H1 (cell line): Measurements from ENCODE around the gene INTS1. TPM values are rescaled to one million over a fixed set of nuclear protein-coding genes. Genes with fewer than 3 reads are reported as not detected.

Experiments
- CTCF ChIA-PET: fragments of 300-600 bp; sonication (Branson Sonifier 250); formaldehyde crosslinking; loops from one replicate; lab custom pipeline; 2021; ENCODE audit not compliant: partially characterized antibody; lab: Charles Lee
- POLR2A ChIA-PET: fragments of 300-600 bp; sonication (Branson Sonifier 250); formaldehyde crosslinking; loops from one replicate; lab custom pipeline; 2021; ENCODE audit warnings: inconsistent platforms; ENCODE audit not compliant: partially characterized antibody; lab: Charles Lee
- DNase-seq, 2 experiments: peaks; one replicate each; pipeline versions ENCODE4 v3.0.0 to v3.0.0-alpha.2; 2010 to 2022; ENCODE audit warnings: low spot score in 2 of 2, low read depth in 1 of 2, mixed read lengths in 1 of 2
- FAIRE-seq: peaks from 2 replicates; lab custom pipeline; 2011; peaks lifted over from hg19 to GRCh38; lab: Jason Lieb, UNC
- H2AFZ ChIP-seq: 2 replicates; pipeline ENCODE4 v1.8.1; 2012; ENCODE audit warnings: low read length, inconsistent platforms
- H2AK5ac ChIP-seq: 2 replicates; pipeline ENCODE4 v1.6.1; 2013; ENCODE audit warnings: low read depth, low read length
- H2BK120ac ChIP-seq: replicated peaks from 2 replicates; pipeline ENCODE3; 2013; ENCODE audit warnings: low read depth, low read length, inconsistent platforms
- H2BK12ac ChIP-seq: 2 replicates; pipeline ENCODE4 v1.6.1; 2013; ENCODE audit warnings: low read depth, low read length
- H2BK15ac ChIP-seq: 2 replicates; pipeline ENCODE4 v1.6.1; 2013; ENCODE audit warnings: low read length
- H2BK20ac ChIP-seq: 2 replicates; pipeline ENCODE4 v1.6.1; 2013; ENCODE audit warnings: low read length
- H2BK5ac ChIP-seq: 2 replicates; pipeline ENCODE4 v1.6.1; 2013; ENCODE audit warnings: low read depth, low read length
- H3K14ac ChIP-seq: 2 replicates; pipeline ENCODE4 v1.6.1; 2013; ENCODE audit warnings: inconsistent platforms; ENCODE audit not compliant: insufficient read length
- H3K18ac ChIP-seq: 2 replicates; pipeline ENCODE4 v1.6.1; 2013; ENCODE audit warnings: low read length; ENCODE audit errors: extremely low read depth
- H3K23ac ChIP-seq: 2 replicates; pipeline ENCODE4 v1.6.1; 2013; ENCODE audit warnings: inconsistent platforms; ENCODE audit not compliant: insufficient read length
- H3K23me2 ChIP-seq: 2 replicates; pipeline ENCODE4 v1.6.1; 2013; ENCODE audit warnings: low read depth, low read length
- H3K27ac ChIP-seq: 2 replicates; pipeline ENCODE4 v1.6.1; 2011; ENCODE audit warnings: low read depth, low read length, inconsistent platforms
- H3K27me3 ChIP-seq, 4 experiments: replicated peaks in 1 of 4; 1 replicate in 1 of 4; 2 replicates in 3 of 4; pipeline versions ENCODE4 v1.6.1 to v1.8.1; 2011 to 2013; ENCODE audit warnings: low read length in 3 of 4, mild to moderate bottlenecking in 3 of 4, inconsistent platforms in 2 of 4, mixed read lengths in 2 of 4, moderate library complexity in 1 of 4; ENCODE audit not compliant: control insufficient read depth in 3 of 4, insufficient read depth in 3 of 4; ENCODE audit errors: extremely low read depth in 1 of 4
- H3K36me3 ChIP-seq, 4 experiments: 2 replicates each; pipeline versions ENCODE4 v1.6.1 to v1.8.1; 2011 to 2013; ENCODE audit warnings: mild to moderate bottlenecking in 4 of 4, low read length in 3 of 4, moderate library complexity in 2 of 4, control low read depth in 1 of 4, inconsistent platforms in 1 of 4; ENCODE audit not compliant: insufficient read depth in 4 of 4, control insufficient read depth in 2 of 4
- H3K4ac ChIP-seq: replicated peaks from 2 replicates; pipeline ENCODE3; 2013; ENCODE audit warnings: low read length, low read depth, mixed read lengths, inconsistent platforms; ENCODE audit not compliant: insufficient read length
- H3K4me1 ChIP-seq, 4 experiments: replicated peaks in 1 of 4; 1 replicate in 1 of 4; 2 replicates in 3 of 4; pipeline versions ENCODE4 v1.6.1 to v1.8.1; 2011 to 2013; ENCODE audit warnings: low read length in 3 of 4, inconsistent platforms in 2 of 4, mixed read lengths in 1 of 4; ENCODE audit not compliant: insufficient read depth in 4 of 4, control insufficient read depth in 3 of 4
- H3K4me2 ChIP-seq, 2 experiments: 2 replicates each; pipeline versions ENCODE4 v1.6.1 to v1.8.1; 2011 to 2013; ENCODE audit warnings: low read depth in 2 of 2, low read length in 2 of 2, control low read depth in 1 of 2, inconsistent platforms in 1 of 2, mild to moderate bottlenecking in 1 of 2; ENCODE audit not compliant: insufficient read depth in 1 of 2
- H3K4me3 ChIP-seq, 4 experiments: fragments of 200-600, 300-600 bp in 1 of 4; sonication (generic), shearing (Covaris generic), sonication (Bioruptor Twin) in 1 of 4; 2 replicates each; pipeline versions ENCODE4 v1.5.1 to v1.8.1; 2011 to 2016; ENCODE audit warnings: low read length in 4 of 4, low read depth in 3 of 4, control low read depth in 2 of 4, inconsistent platforms in 2 of 4, mild to moderate bottlenecking in 2 of 4, mixed read lengths in 1 of 4, moderate library complexity in 1 of 4; ENCODE audit not compliant: insufficient read depth in 2 of 4; ENCODE audit errors: extremely low read depth in 1 of 4
- H3K56ac ChIP-seq: replicated peaks from 2 replicates; pipeline ENCODE3; 2013; ENCODE audit warnings: low read depth, mild to moderate bottlenecking, mixed read lengths, low read length, inconsistent platforms; ENCODE audit not compliant: insufficient read length
- H3K79me1 ChIP-seq: 2 replicates; pipeline ENCODE4 v1.6.1; 2013; ENCODE audit warnings: low read depth, low read length, control low read depth
- H3K79me2 ChIP-seq, 2 experiments: 2 replicates each; pipeline versions ENCODE4 v1.6.1 to v1.8.1; 2012 to 2013; ENCODE audit warnings: low read length in 2 of 2, mild to moderate bottlenecking in 2 of 2, inconsistent platforms in 1 of 2; ENCODE audit not compliant: insufficient read depth in 2 of 2, control insufficient read depth in 1 of 2
- H3K9ac ChIP-seq, 4 experiments: replicated peaks in 1 of 4; 1 replicate in 1 of 4; 2 replicates in 3 of 4; pipeline versions ENCODE4 v1.6.1 to v1.8.1; 2011 to 2013; ENCODE audit warnings: low read depth in 3 of 4, low read length in 3 of 4, control low read depth in 2 of 4, mild to moderate bottlenecking in 2 of 4, moderate library complexity in 2 of 4, inconsistent platforms in 1 of 4; ENCODE audit errors: extremely low read depth in 1 of 4
- H3K9me3 ChIP-seq, 2 experiments: 2 replicates each; pipeline versions ENCODE4 v1.6.1 to v1.8.1; 2012 to 2013; ENCODE audit warnings: mild to moderate bottlenecking in 2 of 2, moderate library complexity in 2 of 2, control low read depth in 1 of 2, inconsistent platforms in 1 of 2, low read depth in 1 of 2, low read length in 1 of 2, mixed read lengths in 1 of 2; ENCODE audit not compliant: insufficient read depth in 2 of 2
- H4K20me1 ChIP-seq, 2 experiments: replicated peaks in 1 of 2; 2 replicates each; pipeline versions ENCODE3 to v1.8.1; 2011 to 2013; ENCODE audit warnings: inconsistent platforms in 2 of 2, low read length in 2 of 2, mild to moderate bottlenecking in 1 of 2; ENCODE audit not compliant: insufficient read depth in 2 of 2, control insufficient read depth in 1 of 2
- H4K5ac ChIP-seq: 2 replicates; pipeline ENCODE4 v1.6.1; 2013; ENCODE audit warnings: low read length, low read depth, mixed read lengths, inconsistent platforms; ENCODE audit not compliant: insufficient read length
- H4K8ac ChIP-seq: 2 replicates; pipeline ENCODE4 v1.8.0; 2013; ENCODE audit warnings: mild to moderate bottlenecking, moderate library complexity, low read length, inconsistent platforms; ENCODE audit not compliant: insufficient read depth; ENCODE audit errors: extremely low read depth
- H4K91ac ChIP-seq: replicated peaks from 2 replicates; pipeline ENCODE3; 2013; ENCODE audit warnings: low read length, mixed read lengths, inconsistent platforms; ENCODE audit not compliant: insufficient read length
- ASH2L ChIP-seq: fragments of 200-600, 300-600 bp; sonication (generic); IDR thresholded peaks from one replicate; pipeline ENCODE4 v1.7.1; 2017; ENCODE audit warnings: low read length
- CHD2 ChIP-seq: IDR thresholded peaks from 2 replicates; pipeline ENCODE4 v1.6.1; 2012; ENCODE audit warnings: low read length, improper control_type of control experiment
- EP300 ChIP-seq, 2 experiments: IDR thresholded peaks; 1 replicate in 1 of 2; 2 replicates in 1 of 2; pipeline ENCODE4 v1.6.1; 2011 to 2012; ENCODE audit warnings: low read depth in 2 of 2, low read length in 2 of 2, mild to moderate bottlenecking in 2 of 2, borderline replicate concordance in 1 of 2, inconsistent platforms in 1 of 2, moderate library complexity in 1 of 2
- GTF2F1 ChIP-seq: IDR thresholded peaks from 2 replicates; pipeline ENCODE4 v1.6.1; 2012; ENCODE audit warnings: low read depth, low read length, improper control_type of control experiment, borderline replicate concordance
- HDAC6 ChIP-seq: IDR thresholded peaks from one replicate; pipeline ENCODE4 v1.7.1; 2012; ENCODE audit warnings: low read depth, mild to moderate bottlenecking, inconsistent platforms, low read length, moderate library complexity
- WGBS, 2 experiments: shearing (Covaris generic) in 1 of 2; methylation state at CpG; one replicate each; pipeline versions ENCODE4 v1.1.6 to v1.1.7; 2013 to 2015; ENCODE audit warnings: low lambda C conversion rate in 2 of 2, mixed read lengths in 2 of 2, inconsistent platforms in 1 of 2, low coverage in 1 of 2, missing lambda C conversion rate in 1 of 2; ENCODE audit not compliant: insufficient replicate concordance in 2 of 2, insufficient coverage in 1 of 2, insufficient read length in 1 of 2; ENCODE audit errors: extremely low coverage in 1 of 2, missing lambda C conversion rate in 1 of 2; 5-methylcytosine and 5-hydroxymethylcytosine counted together
- polyA plus RNA-seq, 7 experiments: library from polyadenylated mRNA; depleted of rRNA in 3 of 7; stranded (reverse) in 5 of 7; unstranded in 2 of 7; fragments of >200 nt in 5 of 7; fragments of 200-250 nt in 2 of 7; gene quantifications; 1 replicate in 5 of 7; 2 replicates in 1 of 7; 4 replicates in 1 of 7; pipeline versions ENCODE4 v1.2.1 to v1.2.3, GENCODE V29; 2011 to 2013; ENCODE audit warnings: missing spikeins in 2 of 7, mixed read lengths in 2 of 7
- total RNA-seq: library from RNA; stranded (reverse); fragmentation: NEBNext Ultra II Directional; extraction: Animal tissue kit (Norgen Biotek cat#: 25700); gene quantifications from 2 replicates; pipeline ENCODE4 v1.2.1, GENCODE V29; 2021
- TF ChIP-seq, protein P1 (sequence below): IDR thresholded peaks from 2 replicates; pipeline ENCODE4 v1.6.1; 2012; ENCODE audit warnings: inconsistent platforms

Gene INTS1
- total and polyA plus RNA-seq, 2 of the 8 experiments (the other 6 are each of a cell fraction or from before 2014, with no cell fraction given): 76.9 to 104 TPM

DNA sequence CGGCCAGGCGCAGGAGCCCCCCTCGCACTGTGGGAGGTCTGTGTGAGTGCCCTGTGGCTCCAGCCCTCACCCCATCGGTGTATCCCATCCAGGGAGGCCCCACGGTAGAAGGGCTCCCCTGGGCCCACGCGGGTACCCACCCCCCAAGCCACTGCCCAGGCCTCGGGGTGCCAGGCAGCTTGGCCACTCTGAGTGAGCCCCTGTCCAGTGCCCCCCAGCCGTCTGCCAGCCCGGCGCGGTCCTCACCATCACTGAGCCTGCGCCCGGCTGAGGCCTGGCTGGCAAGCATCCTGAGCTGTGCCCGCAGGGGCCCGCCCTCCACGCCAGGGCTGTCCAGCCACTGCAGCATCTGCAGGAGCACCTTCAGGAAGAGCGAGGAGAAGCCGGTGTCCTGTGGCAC is 25.7 kb downstream of the INTS1 start:
- FAIRE-seq (no peak), DNase-seq (no peak)
- ChIA-PET POLR2A (interaction anchor here (1.1 to 7.4 kb wide), 4 partner anchors 11 to 22 kb away, joined by 3 to 43 read pairs (median 4); no protein-coding TSS in a partner anchor), CTCF (interaction anchor here (1.2 to 1.5 kb wide), 2 partner anchors 14 to 45 kb away, joined by 3 to 5 read pairs; no protein-coding TSS in a partner anchor)
- Histone ChIP-seq H2BK15ac (no peak overlapping the region), H3K23ac (no peak overlapping the region), H3K79me1 (no peaks in the 10 kb centered on the region; the same call in 1 of the 2 replicates), H3K9ac (no peak overlapping the region), H4K20me1 (peaks cover 0 to 23% of the 10 kb centered on the region in 2 experiments), H3K18ac (no peak overlapping the region), H4K5ac (no peak overlapping the region), H2BK120ac (no peak overlapping the region), H3K79me2 (no peaks in the 10 kb centered on the region), H3K4me1 (no peaks in the 10 kb centered on the region; a peak in 1 of 7 replicates), H2AK5ac (no peak overlapping the region), H3K27ac (no peak overlapping the region), H2AFZ (no peak overlapping the region), H3K4me3 (no peak overlapping the region), H2BK12ac (no peak overlapping the region), H3K4me2 (no peak overlapping the region), H3K14ac (no peak overlapping the region), H3K36me3 (peaks cover 15 to 74% (median 33%) of the 10 kb centered on the region in 4 experiments), H2BK20ac (no peak overlapping the region), H3K4ac (no peak overlapping the region), H3K23me2 (no peaks in the 10 kb centered on the region), H4K8ac (no peak overlapping the region; the same call in 1 of the 2 replicates), H3K56ac (no peak overlapping the region), H4K91ac (no peak overlapping the region), H3K27me3 (no peaks in the 10 kb centered on the region), H2BK5ac (no peak overlapping the region), H3K9me3 (no peaks in the 10 kb centered on the region)
- TF ChIP-seq HDAC6 (no peak), CHD2 (no peak), EP300 (IDR thresholded peaks at IDR 0.05; ENCODE audit: borderline replicate concordance in 1 of 2, low read depth in 2 of 2, low read length in 2 of 2) (no peak), ASH2L (no peak), GTF2F1 (no peak)
- TF ChIP-seq, protein P1, sequence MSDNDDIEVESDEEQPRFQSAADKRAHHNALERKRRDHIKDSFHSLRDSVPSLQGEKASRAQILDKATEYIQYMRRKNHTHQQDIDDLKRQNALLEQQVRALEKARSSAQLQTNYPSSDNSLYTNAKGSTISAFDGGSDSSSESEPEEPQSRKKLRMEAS: no peak
- WGBS, 2 experiments: 90% methylated on average over 14 of the region's 19 CpGs; no CpG with 5 or more reads in 1 of the 2 experiments
